Lower leg skin (tissue), 3 donors: Measurements from ENCODE around the gene PHACTR2.
"Not testable (repeated sequence)": the region's sequence is repeated elsewhere in the genome, so short reads cannot be mapped to it uniquely, and the experiment has no call there.

Experiments
- POLR2A ChIP-seq, 2 donors: fragments of 450-650 bp; IDR thresholded peaks; one replicate each; pipeline ENCODE4 v1.6.1; 2016 to 2017; ENCODE audit warnings: antibody characterized with exemption in 2 of 2, mild to moderate bottlenecking in 1 of 2, moderate library complexity in 1 of 2
- TF ChIP-seq, protein P1 (sequence below), 3 donors: fragments of 450-650 bp; IDR thresholded peaks; one replicate each; pipeline ENCODE4 v1.5.1; 2016; ENCODE audit warnings: antibody characterized with exemption in 3 of 3, mild to moderate bottlenecking in 3 of 3, moderate library complexity in 2 of 3

DNA sequence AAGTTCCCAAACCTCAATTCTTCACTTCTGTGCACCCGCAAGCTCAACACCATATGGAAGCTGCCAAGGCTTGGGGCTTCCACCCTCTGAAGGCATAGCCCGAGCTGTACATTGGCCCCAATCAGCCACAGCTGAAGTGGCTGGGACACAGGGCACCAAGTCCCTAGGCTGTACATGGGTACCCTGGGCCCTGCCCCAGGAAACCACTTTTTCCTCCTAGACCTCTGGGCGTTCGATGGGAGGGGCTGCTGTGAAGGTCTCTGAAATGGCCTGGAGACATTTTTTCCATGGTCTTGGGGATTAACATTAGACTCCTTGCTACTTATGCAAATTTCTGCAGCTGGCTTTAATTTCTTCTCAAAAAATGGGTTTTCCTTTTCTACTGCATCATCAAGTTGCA is 195.8 kb downstream of the PHACTR2 start:
- TF ChIP-seq, protein P1, sequence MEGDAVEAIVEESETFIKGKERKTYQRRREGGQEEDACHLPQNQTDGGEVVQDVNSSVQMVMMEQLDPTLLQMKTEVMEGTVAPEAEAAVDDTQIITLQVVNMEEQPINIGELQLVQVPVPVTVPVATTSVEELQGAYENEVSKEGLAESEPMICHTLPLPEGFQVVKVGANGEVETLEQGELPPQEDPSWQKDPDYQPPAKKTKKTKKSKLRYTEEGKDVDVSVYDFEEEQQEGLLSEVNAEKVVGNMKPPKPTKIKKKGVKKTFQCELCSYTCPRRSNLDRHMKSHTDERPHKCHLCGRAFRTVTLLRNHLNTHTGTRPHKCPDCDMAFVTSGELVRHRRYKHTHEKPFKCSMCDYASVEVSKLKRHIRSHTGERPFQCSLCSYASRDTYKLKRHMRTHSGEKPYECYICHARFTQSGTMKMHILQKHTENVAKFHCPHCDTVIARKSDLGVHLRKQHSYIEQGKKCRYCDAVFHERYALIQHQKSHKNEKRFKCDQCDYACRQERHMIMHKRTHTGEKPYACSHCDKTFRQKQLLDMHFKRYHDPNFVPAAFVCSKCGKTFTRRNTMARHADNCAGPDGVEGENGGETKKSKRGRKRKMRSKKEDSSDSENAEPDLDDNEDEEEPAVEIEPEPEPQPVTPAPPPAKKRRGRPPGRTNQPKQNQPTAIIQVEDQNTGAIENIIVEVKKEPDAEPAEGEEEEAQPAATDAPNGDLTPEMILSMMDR (IDR thresholded peaks at IDR 0.05) = not testable (repeated sequence)
- TF ChIP-seq POLR2A (IDR thresholded peaks at IDR 0.05) = not testable (repeated sequence)
